NCI-H2227 (cell line): ENCODE data around the gene DPY19L2.
A peak's percentile ranks its signal among the peaks of the same experiment; 100 is the strongest.
"Not testable (repeated sequence)": the region's sequence is repeated elsewhere in the genome, so short reads cannot be mapped to it uniquely, and the experiment has no call there.

Source experiments
- DNase-seq: peaks from one replicate; lab custom pipeline; 2025; ENCODE audit not compliant: unreplicated experiment; lab: John Stamatoyannopoulos, UW

DPY19L2 gene

DNA sequence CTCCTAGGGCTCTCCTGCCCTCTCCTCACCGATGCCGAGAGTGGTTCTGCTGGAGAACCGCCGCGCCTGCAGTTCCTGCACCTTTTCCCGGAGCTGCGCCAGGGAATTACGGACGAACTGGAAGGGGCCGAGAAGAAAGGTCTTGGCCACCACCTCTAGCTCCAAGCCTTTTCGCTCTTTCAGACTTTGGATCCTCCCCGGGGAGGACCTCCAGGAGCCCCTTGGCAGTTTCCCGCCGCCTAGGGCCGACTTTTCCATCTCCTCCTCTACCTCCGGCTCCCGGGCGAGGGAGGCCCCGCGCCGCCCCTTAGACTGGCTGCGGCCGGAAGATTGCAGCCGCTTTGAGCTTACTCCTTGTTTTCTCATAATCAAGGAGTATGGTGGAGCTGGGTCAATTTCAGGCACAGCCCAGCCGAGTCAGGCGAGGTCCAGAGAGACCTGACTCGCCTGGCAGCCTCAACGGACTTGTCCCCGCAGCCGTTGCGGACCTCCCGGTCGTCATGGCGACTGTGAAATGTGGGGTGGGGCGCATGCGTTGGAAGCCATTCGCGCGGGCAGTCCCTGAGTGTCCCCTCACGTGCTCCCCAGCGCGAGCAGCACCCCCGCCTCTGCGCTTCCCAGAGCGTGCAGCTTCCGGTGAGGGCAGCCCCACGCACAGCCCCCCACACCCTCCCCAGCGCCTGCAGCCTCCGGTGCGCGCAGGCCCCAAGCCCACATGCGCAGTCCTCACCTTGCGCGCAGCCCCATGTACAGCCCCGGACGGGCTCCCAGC lies at the start of gene DPY19L2:
Gene DPY19L2, minus strand, starts transcription at position 466 of the 772 bp plus-strand sequence. Its CDS starts 100 bp downstream, at position 366.
- peak; percentile 96 for DNase-seq

DNA sequence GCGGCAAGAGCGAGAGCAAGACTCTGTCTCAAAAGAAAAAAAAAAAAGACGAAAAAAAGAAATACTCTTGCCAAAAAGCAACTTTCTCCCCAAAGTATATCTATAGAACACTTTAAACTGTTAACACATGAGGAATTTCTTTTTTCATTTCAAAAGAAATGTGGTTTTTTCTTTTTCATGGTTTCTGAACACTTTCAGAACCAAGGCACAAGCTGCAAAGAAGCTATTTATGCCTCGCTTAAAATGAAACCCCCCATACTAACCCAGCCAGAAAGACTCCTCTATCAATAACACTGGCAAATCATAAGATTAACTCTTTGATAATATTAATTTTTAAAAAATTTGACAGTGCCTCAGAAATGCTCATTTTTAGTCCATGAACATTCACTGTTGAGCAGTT lies 48.6 kb upstream of the DPY19L2 start:
- DNase-seq: not testable (repeated sequence)

- DNase-seq: not testable (repeated sequence)
Observed at GRCh38 chr12:63715107-63715625, 46.9 kb upstream of the DPY19L2 start.

- DNase-seq: not testable (repeated sequence)
Observed at GRCh38 chr12:63714409-63714808, 46.1 kb upstream of the DPY19L2 start.

DNA sequence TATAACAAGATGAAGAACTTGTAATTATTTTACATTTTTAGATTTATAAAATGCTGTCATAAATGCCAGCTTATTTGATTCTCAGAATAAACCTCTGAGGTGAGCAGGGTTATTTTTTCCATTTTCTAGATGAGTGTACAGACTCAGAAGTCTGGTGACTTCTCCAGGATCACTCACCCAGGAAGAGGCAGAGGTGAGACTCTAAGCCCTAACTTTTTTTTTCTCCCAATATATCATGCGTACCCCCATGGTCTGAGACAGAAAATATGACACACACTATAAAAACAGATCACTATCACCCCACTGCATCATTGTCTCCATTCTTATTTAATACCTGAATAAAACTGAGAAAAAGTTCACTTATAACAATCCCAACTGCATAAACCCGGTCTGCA lies 45.4 kb upstream of the DPY19L2 start:
- DNase-seq: not testable (repeated sequence)

DNA sequence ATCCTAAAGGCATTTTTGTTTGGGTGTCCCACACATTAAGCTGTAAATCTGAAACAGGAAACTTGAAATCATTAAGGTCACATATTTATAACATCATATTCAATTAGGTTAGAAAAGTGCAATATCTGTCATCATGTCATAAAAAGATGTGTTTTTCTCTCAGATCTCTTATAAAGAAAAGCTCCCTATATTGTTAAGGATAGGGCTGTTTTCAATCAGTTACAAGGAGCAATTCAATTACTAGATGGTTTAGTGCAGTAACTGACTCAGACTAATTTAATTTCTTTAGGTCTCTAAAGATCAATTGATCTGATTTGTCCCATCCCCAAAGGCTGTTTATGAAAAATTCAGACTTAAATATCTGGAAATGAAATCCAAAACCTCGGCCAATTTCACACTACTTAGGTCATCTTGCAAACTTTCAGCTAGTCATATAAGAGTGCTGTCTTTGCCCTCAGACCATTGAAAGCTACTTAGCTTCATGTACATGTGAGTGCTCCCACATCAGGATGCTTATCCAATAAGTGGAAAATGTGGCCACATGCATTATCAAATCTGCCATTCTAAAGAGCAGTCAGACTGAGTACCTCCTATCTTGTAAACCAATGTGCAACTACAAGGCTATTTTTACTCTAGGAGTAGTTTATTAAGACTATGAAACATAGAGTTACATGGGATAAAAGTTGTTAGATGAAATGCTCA lies 44.8 kb upstream of the DPY19L2 start:
- DNase-seq: not testable (repeated sequence)

DNA sequence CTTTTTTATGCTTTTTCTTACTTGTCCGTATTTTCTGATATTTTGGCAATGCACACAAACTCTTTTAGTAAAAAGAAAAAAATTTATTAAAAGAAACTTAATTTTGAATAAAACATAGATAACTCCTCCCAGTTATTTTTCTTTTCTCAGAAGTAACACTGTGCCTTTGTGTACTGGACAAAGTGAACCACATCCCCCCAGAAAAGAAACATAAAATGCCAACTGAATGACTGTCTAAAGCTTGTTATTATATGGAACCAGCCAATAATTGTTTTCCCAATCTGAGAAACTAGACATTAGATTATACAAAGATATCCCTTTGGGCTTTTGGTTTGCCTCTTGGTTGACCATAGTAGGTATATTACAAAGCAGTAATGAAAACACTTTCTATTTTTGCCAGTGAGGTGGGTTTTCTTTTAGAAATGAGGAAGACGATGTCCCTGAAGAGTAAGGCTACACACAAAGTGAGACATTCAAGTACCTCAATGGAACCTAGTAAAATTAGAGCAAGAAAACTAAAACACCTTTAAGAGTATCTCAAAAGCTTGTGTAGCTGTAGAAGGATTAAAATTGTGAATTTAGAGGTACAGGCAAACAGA lies 44.2 kb upstream of the DPY19L2 start:
- not testable (repeated sequence) for DNase-seq

- not testable (repeated sequence) for DNase-seq
Observed at GRCh38 chr12:63711339-63711738, 43.0 kb upstream of the DPY19L2 start.

GRCh38 chr12:63706336-63706735 lies 38.0 kb upstream of the DPY19L2 start:
- no peak for DNase-seq

DNA sequence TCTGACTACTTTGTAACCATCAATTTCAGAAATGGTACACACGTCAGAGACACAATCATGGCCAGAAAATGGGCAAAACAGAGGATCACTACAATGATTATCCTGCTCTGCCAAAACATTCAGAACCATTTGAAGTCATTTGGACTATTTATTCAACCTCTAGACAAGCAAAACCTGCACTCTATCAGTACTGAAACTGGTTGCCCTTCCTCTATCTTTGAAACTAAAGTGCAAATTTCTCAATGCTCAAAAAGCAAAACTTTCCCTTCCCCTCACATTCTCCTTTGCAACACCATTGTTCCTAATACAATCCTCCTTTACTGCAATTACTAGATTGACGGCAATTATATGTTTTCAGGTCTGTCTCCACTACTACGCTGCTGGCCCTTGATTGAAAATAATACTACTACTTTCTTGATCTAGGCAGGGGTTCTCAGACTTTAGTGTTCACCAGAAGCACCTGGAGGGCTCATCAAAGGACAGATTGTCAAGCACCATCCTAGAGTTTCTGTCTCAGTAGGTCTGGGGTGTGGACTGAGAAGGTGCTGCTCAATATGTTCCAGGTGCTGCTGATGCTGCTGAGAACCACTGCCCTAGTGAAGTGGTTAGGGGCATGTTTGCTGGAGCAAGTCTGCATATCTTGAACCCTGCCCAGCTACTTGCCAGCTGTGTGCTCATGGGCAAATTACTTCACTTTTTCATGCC lies 31.5 kb upstream of the DPY19L2 start:
- peak; percentile 24 for DNase-seq

DNA sequence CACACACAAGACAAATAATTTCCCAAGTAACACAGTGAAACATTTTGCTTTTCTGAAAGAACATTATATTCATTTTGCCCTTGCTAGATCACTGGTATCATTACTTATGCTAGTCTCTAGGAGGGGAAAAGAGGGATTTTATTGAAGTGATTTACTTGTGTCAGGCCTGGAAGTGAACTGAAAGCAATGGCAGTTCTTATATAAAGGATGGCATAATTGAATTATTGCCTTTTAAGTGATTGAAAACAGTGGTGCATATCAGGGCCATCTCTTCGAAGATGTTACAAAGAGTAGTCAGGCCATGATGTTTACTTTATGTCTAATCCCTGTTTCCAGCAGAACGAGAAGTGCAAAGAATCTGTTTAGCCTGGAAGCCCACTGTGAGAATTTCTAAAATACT lies 30.7 kb upstream of the DPY19L2 start:
- DNase-seq: peak; percentile 1

GRCh38 chr12:63690837-63691236 lies 22.5 kb upstream of the DPY19L2 start:
- DNase-seq: not testable (repeated sequence)

DNA sequence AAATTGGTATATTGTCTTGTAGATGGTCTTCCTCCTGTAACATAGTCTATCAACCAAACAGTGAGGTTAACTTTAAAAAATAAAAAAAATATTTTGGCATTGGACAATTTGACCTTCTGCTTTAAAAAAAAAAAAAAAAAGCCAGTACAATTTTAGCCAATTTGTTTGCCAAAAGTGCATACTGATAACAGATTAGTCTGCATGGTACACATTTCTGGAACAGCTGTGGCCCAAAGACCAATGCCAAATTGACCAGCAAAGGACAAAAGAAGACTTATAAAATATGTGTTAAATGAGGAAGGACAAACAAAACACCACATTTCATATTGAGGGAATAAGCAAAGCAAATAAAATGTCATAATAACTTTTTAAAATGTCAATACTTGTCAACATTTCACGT lies 20.8 kb upstream of the DPY19L2 start:
- not testable (repeated sequence) for DNase-seq

DNA sequence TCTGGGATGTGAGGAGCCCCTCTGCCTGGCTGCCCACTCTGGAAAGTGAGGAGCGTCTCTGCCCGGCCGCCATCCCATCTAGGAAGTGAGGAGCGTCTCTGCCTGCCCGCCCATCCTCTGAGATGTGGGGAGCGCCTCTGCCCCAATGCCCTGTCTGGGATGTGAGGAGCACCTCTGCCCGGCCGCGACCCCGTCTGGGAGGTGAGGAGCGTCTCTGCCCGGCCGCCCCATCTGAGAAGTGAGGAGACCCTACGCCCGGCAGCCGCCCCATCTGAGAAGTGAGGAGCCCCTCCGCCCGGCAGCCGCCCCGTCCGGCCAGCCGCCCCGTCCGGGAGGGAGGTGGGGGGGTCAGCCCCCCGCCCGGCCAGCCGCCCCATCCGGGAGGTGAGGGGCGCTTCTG lies 18.3 kb upstream of the DPY19L2 start:
- DNase-seq: not testable (repeated sequence)

DNA sequence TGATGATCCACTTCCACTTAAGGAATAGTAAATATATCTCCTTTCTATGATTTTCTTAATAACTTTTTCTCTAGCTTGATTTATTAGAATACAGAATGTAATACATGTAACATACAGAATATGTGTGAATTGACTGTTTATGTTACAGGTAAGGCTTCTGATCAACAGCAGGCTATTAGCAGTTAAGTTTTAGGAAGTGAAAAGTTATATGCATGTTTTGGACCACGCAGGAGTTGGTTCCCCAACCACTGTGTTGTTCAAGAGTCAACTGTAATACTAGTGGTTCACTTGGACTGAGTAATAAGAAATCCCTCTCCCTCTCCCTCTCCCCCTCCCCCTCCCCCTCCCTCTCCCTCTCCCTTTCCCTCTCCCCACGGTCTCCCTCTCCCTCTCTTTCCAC lies 17.5 kb upstream of the DPY19L2 start:
- DNase-seq: not testable (repeated sequence)

- not testable (repeated sequence) for DNase-seq
Observed at GRCh38 chr12:63682617-63683016, 14.3 kb upstream of the DPY19L2 start.

GRCh38 chr12:63680758-63681157 lies 12.5 kb upstream of the DPY19L2 start:
- not testable (repeated sequence) for DNase-seq

DNA sequence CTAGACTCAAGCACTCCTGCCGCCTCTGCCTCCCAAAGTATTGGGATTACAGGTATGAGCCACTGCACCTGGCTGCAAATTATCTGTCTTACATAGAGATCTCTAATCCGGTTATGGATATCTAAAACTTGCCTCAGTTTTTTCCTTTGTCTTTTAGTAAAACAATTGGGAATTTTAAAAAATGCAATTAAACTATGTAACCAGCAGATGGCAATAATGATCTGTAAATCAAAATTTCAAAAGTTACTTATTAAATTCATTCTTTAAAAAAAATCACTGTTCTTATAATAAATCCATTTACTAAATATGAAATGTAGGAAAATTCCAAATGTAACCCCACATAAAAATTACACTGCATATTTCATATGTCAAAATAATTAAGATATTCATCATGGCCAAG lies 4.3 kb upstream of the DPY19L2 start:
- DNase-seq: not testable (repeated sequence)

- not testable (repeated sequence) for DNase-seq
Observed at GRCh38 chr12:63669936-63670335, 1.6 kb upstream of the DPY19L2 start.

DNA sequence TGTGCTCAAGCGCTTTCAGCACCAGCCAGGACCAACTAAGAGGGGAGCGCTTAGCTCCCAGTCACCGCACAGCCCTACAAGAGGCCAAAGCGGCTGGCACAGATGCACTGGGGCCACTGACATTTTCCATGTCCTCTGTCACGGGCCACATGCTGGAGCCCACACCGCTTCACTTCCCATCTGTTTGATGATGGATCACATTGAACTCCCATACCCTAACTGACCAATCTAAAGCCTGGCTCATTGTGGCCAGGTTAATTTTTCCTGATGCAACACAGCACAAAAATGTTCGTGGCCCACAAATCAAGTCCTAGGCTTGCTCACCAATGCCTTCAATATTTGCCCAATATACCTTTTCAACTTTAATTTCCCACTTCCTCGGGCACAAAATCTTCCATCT lies 1.1 kb upstream of the DPY19L2 start:
- not testable (repeated sequence) for DNase-seq

- DNase-seq: peak; percentile 68
Observed at GRCh38 chr12:63668800-63669365, 590 bp upstream of the DPY19L2 start.
